Ovary (tissue), 9 donors: Measurements from ENCODE around the gene COG1. TPM values are rescaled to one million over a fixed set of nuclear protein-coding genes. Genes with fewer than 3 reads are reported as not detected.

Experiments
- DNase-seq, 5 donors: peaks; one replicate each; pipeline ENCODE4 v3.0.0-alpha.2; 2019 to 2020
- H3K27ac ChIP-seq, 2 donors: fragments of 200-600 bp; one replicate each; pipeline versions ENCODE4 v1.5.1 to v1.8.0; 2019 to 2022
- H3K27me3 ChIP-seq: fragments of 200-600 bp; one replicate; pipeline ENCODE4 v1.8.0; 2022
- H3K36me3 ChIP-seq: fragments of 200-600 bp; sonication (generic); one replicate; pipeline ENCODE4 v1.5.1; 2019
- H3K4me1 ChIP-seq: one replicate; pipeline ENCODE4 v1.8.1; 2013; ENCODE audit warnings: mild to moderate bottlenecking, moderate library complexity; ENCODE audit not compliant: insufficient read depth
- H3K4me3 ChIP-seq: fragments of 200-600 bp; sonication (generic); one replicate; pipeline ENCODE4 v1.5.1; 2017
- H3K9me3 ChIP-seq, 2 donors: fragments of 200-600 bp in 1 of 2; sonication (generic) in 1 of 2; one replicate each; pipeline versions ENCODE4 v1.5.1 to v1.8.1; 2013 to 2019; ENCODE audit warnings: mild to moderate bottlenecking in 1 of 2, moderate library complexity in 1 of 2
- EP300 ChIP-seq: sonication (generic); formaldehyde crosslinking; IDR thresholded peaks from one replicate; pipeline ENCODE4 v1.6.1; 2017; ENCODE audit warnings: antibody characterized with exemption
- POLR2A ChIP-seq: fragments of 450-650 bp; IDR thresholded peaks from one replicate; pipeline ENCODE4 v1.6.1; 2017; ENCODE audit warnings: antibody characterized with exemption, mild to moderate bottlenecking, moderate library complexity
- WGBS, 3 donors: extraction: QIAGEN DNeasy Blood & Tissue Kit in 1 of 3; methylation state at CpG; one replicate each; pipeline versions ENCODE4 v1.1.5 to v1.1.7; 2013 to 2017; 5-methylcytosine and 5-hydroxymethylcytosine counted together
- intact Hi-C, 4 donors: fragments of 100-400 bp; cut with DNase I; formaldehyde crosslinking; loops; one replicate each; pipeline versions ENCODE4 v1.11.0 to v1.15.1; 2022 to 2023
- polyA plus RNA-seq, 2 donors: library from polyadenylated mRNA; stranded (reverse); fragments of 200-250 nt in 1 of 2; fragments of 350-450 nt in 1 of 2; fragmentation: Illumina TruSeq in 1 of 2; extraction: RNeasy Lipid Tissue Mini Kit (QIAGEN cat#74804) in 1 of 2; gene quantifications; one replicate each; pipeline ENCODE4 v1.2.3, GENCODE V29; 2013 to 2014
- total RNA-seq, 7 donors: library from RNA; depleted of rRNA in 2 of 7; stranded (reverse); fragments of >200 nt in 2 of 7; fragmentation: NEBNext Ultra II Directional in 3 of 7; extraction: Animal tissue kit (Norgen Biotek cat#: 25700) in 3 of 7; gene quantifications; one replicate each; pipeline versions ENCODE4 v1.1.0 to v1.2.4, GENCODE V29; 2016 to 2023
- TF ChIP-seq, protein P1 (sequence below), 3 donors: fragments of 450-650 bp in 2 of 3; fragments of 200-600 bp in 1 of 3; IDR thresholded peaks; one replicate each; pipeline versions ENCODE4 v1.5.1 to v1.8.0; 2016 to 2022; ENCODE audit warnings: antibody characterized with exemption in 3 of 3, mild to moderate bottlenecking in 1 of 3
- donor health status: DM: no; HTN: no; CAD: no; lungs with moderate emphysema.
- donor health status: DM: no; HTN: no; CAD: no.
- donor health status: Bipolar disorder and iron deficiency.
- donor health status: DM: yes; HTN: yes; CAD: no.
- donor health status: DM: no; HTN: no; CAD: no.
- donor health status: DM: yes; HTN: yes; CAD: no.

COG1 gene
- total and polyA plus RNA-seq, 9 donors: 22.0 to 59.1 (median 48.4) TPM

GRCh38 chr17:73214008-73214407 is 21.2 kb downstream of the COG1 start:
- Histone ChIP-seq H3K9me3 (no peaks in the 10 kb centered on the region), H3K4me3 (no peak overlapping the region), H3K36me3 (no peaks in the 10 kb centered on the region), H3K4me1 (no peaks in the 10 kb centered on the region), H3K27ac (no peak overlapping the region), H3K27me3 (no peaks in the 10 kb centered on the region)
- TF ChIP-seq EP300: no peak
- no peak for TF ChIP-seq POLR2A
- TF ChIP-seq, protein P1, sequence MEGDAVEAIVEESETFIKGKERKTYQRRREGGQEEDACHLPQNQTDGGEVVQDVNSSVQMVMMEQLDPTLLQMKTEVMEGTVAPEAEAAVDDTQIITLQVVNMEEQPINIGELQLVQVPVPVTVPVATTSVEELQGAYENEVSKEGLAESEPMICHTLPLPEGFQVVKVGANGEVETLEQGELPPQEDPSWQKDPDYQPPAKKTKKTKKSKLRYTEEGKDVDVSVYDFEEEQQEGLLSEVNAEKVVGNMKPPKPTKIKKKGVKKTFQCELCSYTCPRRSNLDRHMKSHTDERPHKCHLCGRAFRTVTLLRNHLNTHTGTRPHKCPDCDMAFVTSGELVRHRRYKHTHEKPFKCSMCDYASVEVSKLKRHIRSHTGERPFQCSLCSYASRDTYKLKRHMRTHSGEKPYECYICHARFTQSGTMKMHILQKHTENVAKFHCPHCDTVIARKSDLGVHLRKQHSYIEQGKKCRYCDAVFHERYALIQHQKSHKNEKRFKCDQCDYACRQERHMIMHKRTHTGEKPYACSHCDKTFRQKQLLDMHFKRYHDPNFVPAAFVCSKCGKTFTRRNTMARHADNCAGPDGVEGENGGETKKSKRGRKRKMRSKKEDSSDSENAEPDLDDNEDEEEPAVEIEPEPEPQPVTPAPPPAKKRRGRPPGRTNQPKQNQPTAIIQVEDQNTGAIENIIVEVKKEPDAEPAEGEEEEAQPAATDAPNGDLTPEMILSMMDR (IDR thresholded peaks at IDR 0.05): no peak
- intact Hi-C loops: no loop called here
- DNase-seq: no peak

- Histone ChIP-seq H3K4me1 (no peaks in the 10 kb centered on the region), H3K36me3 (no peaks in the 10 kb centered on the region), H3K9me3 (no peaks in the 10 kb centered on the region), H3K27me3 (no peaks in the 10 kb centered on the region), H3K27ac (no peak overlapping the region), H3K4me3 (no peak overlapping the region)
- intact Hi-C loops: no loop called here
- no peak for DNase-seq
- 76 to 81% (median 76%) methylated on average over 4 of the region's 4 CpGs for WGBS, 3 donors
- no peak for TF ChIP-seq EP300
- TF ChIP-seq POLR2A: no peak
- TF ChIP-seq, protein P1 (IDR thresholded peaks at IDR 0.05): no peak
Observed at GRCh38 chr17:73214851-73215250, 22.0 kb downstream of the COG1 start.

GRCh38 chr17:73215447-73215846 is 22.6 kb downstream of the COG1 start:
- Histone ChIP-seq H3K27ac (no peak overlapping the region), H3K36me3 (no peaks in the 10 kb centered on the region), H3K9me3 (no peaks in the 10 kb centered on the region), H3K4me1 (no peaks in the 10 kb centered on the region), H3K27me3 (no peaks in the 10 kb centered on the region), H3K4me3 (no peak overlapping the region)
- intact Hi-C loops: no loop called here
- WGBS, 3 donors: 93 to 99% (median 95%) methylated on average over 2 of the region's 2 CpGs
- TF ChIP-seq EP300 (no peak), POLR2A (no peak)
- TF ChIP-seq, protein P1 (IDR thresholded peaks at IDR 0.05): no peak
- no peak for DNase-seq

- Histone ChIP-seq H3K27me3 (no peaks in the 10 kb centered on the region), H3K4me1 (peaks cover 6% of the 10 kb centered on the region), H3K27ac (no peak overlapping the region), H3K4me3 (no peak overlapping the region), H3K9me3 (no peaks in the 10 kb centered on the region), H3K36me3 (no peaks in the 10 kb centered on the region)
- 69 to 81% (median 78%) methylated on average over 2 of the region's 2 CpGs for WGBS, 3 donors
- intact Hi-C loops: no loop called here
- no peak for DNase-seq
- TF ChIP-seq EP300: no peak
- TF ChIP-seq, protein P1 (IDR thresholded peaks at IDR 0.05): no peak
- TF ChIP-seq POLR2A: no peak
Observed at GRCh38 chr17:73223626-73224230, 30.9 kb downstream of the COG1 start.
